Stomach (tissue), 9 donors: ENCODE data around the gene TSHZ2. TPM values are rescaled to one million over a fixed set of nuclear protein-coding genes. Genes with fewer than 3 reads are reported as not detected.
A peak's percentile ranks its signal among the peaks of the same experiment; 100 is the strongest.

ENCODE experiments used
- DNase-seq, 2 donors: peaks; one replicate each; pipeline versions ENCODE4 v3.0.0 to v3.0.0-alpha.2; 2013 to 2019
- H3K27ac ChIP-seq, 5 donors: fragments of 200-600 bp in 4 of 5; sonication (generic) in 4 of 5; one replicate each; pipeline ENCODE4 v1.5.1; 2013 to 2019; ENCODE audit warnings: mild to moderate bottlenecking in 1 of 5, moderate library complexity in 1 of 5
- H3K27me3 ChIP-seq, 3 donors: fragments of 200-600 bp; sonication (generic); one replicate each; pipeline ENCODE4 v1.5.1; 2017 to 2019; ENCODE audit warnings: mixed run types in 1 of 3
- H3K36me3 ChIP-seq, 4 donors: fragments of 200-600 bp; sonication (generic); 1 replicate in 3 of 4; 2 replicates in 1 of 4; pipeline ENCODE4 v1.5.1; 2016 to 2019
- H3K4me1 ChIP-seq, 4 donors: fragments of 200-600 bp; sonication (generic); one replicate each; pipeline ENCODE4 v1.5.1; 2016 to 2019
- H3K4me3 ChIP-seq, 4 donors: fragments of 200-600 bp; sonication (generic) in 3 of 4; one replicate each; pipeline ENCODE4 v1.5.1; 2016 to 2019; ENCODE audit warnings: mild to moderate bottlenecking in 1 of 4
- H3K9me3 ChIP-seq, 4 donors: fragments of 200-600 bp; sonication (generic); one replicate each; pipeline ENCODE4 v1.5.1; 2016 to 2019
- CTCF ChIP-seq, 7 experiments: fragments of 450-650 bp in 4 of 7; fragments of 200-600 bp in 3 of 7; sonication (generic) in 3 of 7; IDR thresholded peaks; one replicate each; pipeline ENCODE4 v1.5.1; 2016 to 2019; ENCODE audit warnings: antibody characterized with exemption in 7 of 7, control low read depth in 2 of 7, mild to moderate bottlenecking in 1 of 7
- EP300 ChIP-seq: sonication (generic); formaldehyde crosslinking; IDR thresholded peaks from one replicate; pipeline ENCODE4 v1.6.1; 2017; ENCODE audit warnings: antibody characterized with exemption
- POLR2A ChIP-seq, 4 donors: fragments of 450-650 bp; IDR thresholded peaks; one replicate each; pipeline ENCODE4 v1.6.1; 2016; ENCODE audit warnings: antibody characterized with exemption in 4 of 4, control low read depth in 2 of 4, mild to moderate bottlenecking in 1 of 4, moderate library complexity in 1 of 4
- POLR2AphosphoS5 ChIP-seq, 3 donors: sonication (generic); formaldehyde crosslinking; IDR thresholded peaks; one replicate each; pipeline ENCODE4 v1.6.1; 2016; ENCODE audit warnings: antibody characterized with exemption in 3 of 3
- WGBS, 5 donors: extraction: QIAGEN DNeasy Blood & Tissue Kit in 3 of 5; methylation state at CpG; one replicate each; pipeline versions ENCODE4 v1.1.5 to v1.1.7; 2013 to 2018; 5-methylcytosine and 5-hydroxymethylcytosine counted together
- intact Hi-C: fragments of 100-400 bp; cut with DNase I; formaldehyde crosslinking; loops from one replicate; pipeline ENCODE4 v1.15.1; 2023; ENCODE audit warnings: low total_unique reads
- polyA plus RNA-seq, 3 donors: library from polyadenylated mRNA; stranded (reverse); fragments of 200-250 nt; gene quantifications; one replicate each; pipeline ENCODE4 v1.2.3, GENCODE V29; 2013
- total RNA-seq, 5 donors: library from RNA; depleted of rRNA; stranded (reverse); fragments of >200 nt; gene quantifications; one replicate each; pipeline versions ENCODE4 v1.1.0 to v1.2.3, GENCODE V29; 2014 to 2016
- donor health status: healthy with polysubstance abuse.
- donor health status: Bipolar disorder and iron deficiency.
- donor health status: healthy.

TSHZ2 gene
- total and polyA plus RNA-seq, 8 donors = 2.9 to 20.5 (median 5.8) TPM

GRCh38 chr20:53080969-53081871 is 109.1 kb downstream of the TSHZ2 start:
- H3K36me3 ChIP-seq = no peaks in the 10 kb centered on the region
- WGBS, 5 donors = 45 to 65% (median 51%) methylated on average over 10 of the region's 10 CpGs

GRCh38 chr20:53081916-53082863 is 110.0 kb downstream of the TSHZ2 start:
- DNase-seq = no peak
- intact Hi-C loops = no loop called here
- TF ChIP-seq EP300 = no peak
- no peak for TF ChIP-seq POLR2AphosphoS5 (IDR thresholded peaks at IDR 0.05)
- TF ChIP-seq CTCF (IDR thresholded peaks at IDR 0.05) = no peak
- no peak for TF ChIP-seq POLR2A (IDR thresholded peaks at IDR 0.05)
- Histone ChIP-seq H3K27ac (peak overlapping the region in 4 of 5 donors; percentile 1 to 73 (median 46)), H3K27me3 (no peaks in the 10 kb centered on the region), H3K9me3 (no peaks in the 10 kb centered on the region), H3K4me1 (peaks cover 10 to 34% (median 18%) of the 10 kb centered on the region in 4 donors), H3K36me3 (no peaks in the 10 kb centered on the region), H3K4me3 (no peak overlapping the region)
- WGBS, 5 donors = 75 to 81% (median 78%) methylated on average over 10 of the region's 10 CpGs

More at GRCh38 chr20:53080969-53081871, 109.1 kb downstream of the TSHZ2 start:
- intact Hi-C loops = no loop called here
- Histone ChIP-seq H3K4me3 (no peak overlapping the region), H3K27ac (peak overlapping the region in 4 of 5 donors; percentile 3 to 73 (median 58)), H3K4me1 (peaks cover 15 to 44% (median 20%) of the 10 kb centered on the region in 4 donors), H3K9me3 (no peaks in the 10 kb centered on the region), H3K27me3 (no peaks in the 10 kb centered on the region)
- peak; percentile 65 to 88 for DNase-seq
- TF ChIP-seq POLR2AphosphoS5 (IDR thresholded peaks at IDR 0.05) (peak in 2 of 3 donors; percentile 51 to 77), POLR2A (IDR thresholded peaks at IDR 0.05) (no peak)

- DNase-seq = no peak
- H3K27me3 ChIP-seq = no peaks in the 10 kb centered on the region
- H3K4me3 ChIP-seq = no peak overlapping the region
- H3K27ac ChIP-seq = no peak overlapping the region
- intact Hi-C loops = no loop called here
- 57 to 76% (median 68%) methylated on average over 7 of the region's 7 CpGs for WGBS, 5 donors
- H3K4me1 ChIP-seq = peaks cover 5 to 23% (median 13%) of the 10 kb centered on the region in 4 donors
- TF ChIP-seq CTCF (IDR thresholded peaks at IDR 0.05) = no peak
- no peak for TF ChIP-seq EP300
- no peak for TF ChIP-seq POLR2A (IDR thresholded peaks at IDR 0.05)
- TF ChIP-seq POLR2AphosphoS5 (IDR thresholded peaks at IDR 0.05) = no peak
- no peaks in the 10 kb centered on the region for H3K36me3 ChIP-seq
- no peaks in the 10 kb centered on the region for H3K9me3 ChIP-seq
These were observed 111.3 kb downstream of the TSHZ2 start for GRCh38 chr20:53083411-53083810.

GRCh38 chr20:53084408-53084997 is 112.3 kb downstream of the TSHZ2 start:
- TF ChIP-seq EP300 = no peak
- no peak for TF ChIP-seq POLR2AphosphoS5 (IDR thresholded peaks at IDR 0.05)
- no peak for TF ChIP-seq CTCF (IDR thresholded peaks at IDR 0.05)
- no peak for TF ChIP-seq POLR2A (IDR thresholded peaks at IDR 0.05)
- Histone ChIP-seq H3K27ac (no peak overlapping the region), H3K4me3 (no peak overlapping the region), H3K36me3 (no peaks in the 10 kb centered on the region), H3K9me3 (no peaks in the 10 kb centered on the region), H3K4me1 (peaks cover 5 to 17% (median 10%) of the 10 kb centered on the region in 4 donors), H3K27me3 (no peaks in the 10 kb centered on the region)
- DNase-seq = no peak
- intact Hi-C loops = no loop called here
